CD4-positive, alpha-beta T cell treated with Interleukin-15 for 4 hours (primary cell): ENCODE results near the gene DBF4B.

Experiments used
- DNase-seq: peaks from one replicate; pipeline ENCODE4 v3.0.0-alpha.2; 2020; ENCODE audit warnings: low spot score

The DBF4B gene

GRCh38 chr17:44760474-44761308 is 52.2 kb downstream of the DBF4B start:
- DNase-seq = no peak

- no peak for DNase-seq
Measured at GRCh38 chr17:44761932-44762810, 53.7 kb downstream of the DBF4B start.

DNA sequence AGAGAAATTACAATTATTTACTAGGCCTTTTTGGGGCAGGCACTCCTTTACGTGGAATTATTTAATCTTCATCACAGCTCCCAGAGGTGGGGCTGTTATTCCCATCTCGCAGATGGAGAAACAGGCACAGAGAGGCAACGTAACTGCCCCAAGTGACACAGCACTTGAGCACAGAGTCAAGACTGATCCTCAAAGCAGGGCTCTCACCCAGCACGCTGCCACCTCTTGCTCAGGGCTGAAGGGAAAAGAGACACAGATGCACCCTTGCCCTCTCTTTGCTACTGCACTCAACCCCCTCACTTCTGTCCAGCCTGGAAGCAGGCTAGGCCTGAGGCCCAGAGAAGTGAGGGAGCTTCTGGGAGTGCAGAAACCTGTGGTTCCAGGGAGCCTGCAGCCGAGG is 54.7 kb downstream of the DBF4B start:
- no peak for DNase-seq

DNA sequence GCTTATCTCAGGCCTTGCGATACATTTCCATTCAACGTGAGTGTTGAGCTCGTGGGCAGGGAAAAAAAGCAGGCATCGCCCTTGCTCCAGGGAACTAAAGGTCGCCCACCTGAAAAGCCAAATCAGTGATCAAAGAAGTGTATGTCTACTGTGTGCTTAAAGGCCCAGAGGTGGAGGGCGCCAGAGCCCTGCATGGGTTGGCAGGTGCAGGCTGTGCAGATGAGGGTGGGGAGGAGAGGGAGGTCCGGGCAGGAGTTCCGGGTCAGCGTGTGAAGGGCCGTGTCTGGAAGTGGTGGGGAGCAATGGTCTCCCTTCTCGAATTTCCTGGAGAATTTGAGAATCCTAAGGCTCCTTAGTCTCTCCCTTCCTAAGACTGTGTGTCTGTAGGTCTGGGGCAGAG is 57.5 kb downstream of the DBF4B start:
- DNase-seq = no peak

DNA sequence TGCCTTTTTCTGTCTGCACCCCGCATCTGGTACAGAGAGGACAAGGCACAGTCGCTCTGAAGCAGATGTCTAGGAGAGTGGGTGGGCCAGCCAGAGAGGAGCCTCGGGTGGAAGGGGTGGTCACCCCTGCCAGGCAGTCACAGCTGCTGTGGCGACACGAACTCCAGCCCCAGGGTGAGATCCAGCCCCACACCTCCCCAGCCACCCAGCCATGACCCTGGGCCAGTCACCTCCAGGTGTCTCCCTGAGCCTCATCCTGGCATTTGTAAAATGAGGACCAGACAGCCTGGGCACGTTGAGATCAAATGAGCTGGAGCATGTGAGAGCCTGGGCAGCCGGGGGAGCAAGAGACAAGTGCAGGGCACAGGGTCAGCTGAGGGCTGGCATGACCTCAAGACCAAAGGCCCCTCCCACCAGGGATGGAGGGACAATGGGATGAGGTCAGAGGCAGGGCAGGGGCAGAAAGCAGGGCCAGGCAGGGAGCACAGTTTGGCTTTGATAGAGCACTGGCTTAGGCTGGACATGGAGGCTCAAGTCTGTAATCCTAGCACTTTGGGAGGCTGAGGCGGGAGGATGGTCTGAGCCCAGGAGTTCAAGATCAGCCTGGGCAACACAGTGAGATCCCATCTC is 58.1 kb downstream of the DBF4B start:
- no peak for DNase-seq

DNA sequence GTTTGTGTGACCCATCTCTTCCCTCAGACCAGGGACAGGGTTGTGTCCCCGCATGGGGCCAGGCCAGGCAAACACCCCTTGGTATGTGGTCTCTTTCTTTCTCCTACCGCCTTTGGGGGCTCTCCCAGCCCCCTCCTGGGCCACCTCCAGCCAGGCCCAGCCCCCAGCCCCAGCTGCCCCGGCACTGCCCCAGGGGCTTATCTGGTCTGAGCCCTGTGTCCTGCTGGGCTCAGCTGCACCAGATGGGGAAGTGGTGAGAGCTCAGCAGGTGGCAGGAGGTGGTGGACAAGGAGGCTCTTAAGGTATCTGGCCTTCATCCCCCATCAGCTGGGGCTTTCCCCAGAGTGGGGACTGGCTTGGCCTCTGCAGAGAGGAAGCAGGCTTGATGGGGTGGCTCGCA is 59.0 kb downstream of the DBF4B start:
- no peak for DNase-seq

DNA sequence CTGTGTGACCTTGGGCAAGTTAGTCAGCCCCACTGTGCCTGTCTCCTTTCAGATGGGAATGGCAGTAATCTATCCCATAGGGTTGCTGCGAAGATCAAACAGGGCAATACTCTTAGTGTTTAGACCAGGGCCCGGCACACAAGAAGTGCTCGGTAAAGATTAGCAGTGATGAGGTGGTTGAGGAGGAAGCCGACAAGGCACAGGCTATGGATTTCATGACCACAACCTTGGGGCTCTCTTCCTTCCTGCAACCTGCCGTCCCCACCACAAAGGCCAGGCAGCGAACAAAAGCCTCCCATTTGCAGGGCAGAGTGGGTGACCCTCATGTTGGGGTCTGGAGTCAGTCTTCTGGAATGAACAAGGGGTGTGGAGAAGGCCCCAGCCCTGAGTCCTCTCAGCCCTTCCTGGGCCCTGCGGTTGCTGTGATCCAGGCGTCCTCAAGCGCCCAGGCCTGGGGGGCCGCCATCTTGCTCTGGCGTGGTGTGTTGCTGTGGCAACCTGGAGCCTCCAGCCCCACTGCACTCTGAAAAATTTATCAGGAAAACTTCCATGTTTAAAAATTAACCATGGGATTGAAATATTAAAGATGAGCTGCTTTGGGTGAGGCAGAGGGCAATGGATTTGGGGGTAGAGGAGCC is 60.2 kb downstream of the DBF4B start:
- no peak for DNase-seq

- DNase-seq = no peak
Measured at GRCh38 chr17:44769230-44769629, 60.8 kb downstream of the DBF4B start.

GRCh38 chr17:44769647-44770084 is 61.2 kb downstream of the DBF4B start:
- DNase-seq = no peak

- DNase-seq = no peak
Measured at GRCh38 chr17:44770166-44770925, 61.9 kb downstream of the DBF4B start.

- no peak for DNase-seq
Measured at GRCh38 chr17:44772308-44773045, 64.0 kb downstream of the DBF4B start.

DNA sequence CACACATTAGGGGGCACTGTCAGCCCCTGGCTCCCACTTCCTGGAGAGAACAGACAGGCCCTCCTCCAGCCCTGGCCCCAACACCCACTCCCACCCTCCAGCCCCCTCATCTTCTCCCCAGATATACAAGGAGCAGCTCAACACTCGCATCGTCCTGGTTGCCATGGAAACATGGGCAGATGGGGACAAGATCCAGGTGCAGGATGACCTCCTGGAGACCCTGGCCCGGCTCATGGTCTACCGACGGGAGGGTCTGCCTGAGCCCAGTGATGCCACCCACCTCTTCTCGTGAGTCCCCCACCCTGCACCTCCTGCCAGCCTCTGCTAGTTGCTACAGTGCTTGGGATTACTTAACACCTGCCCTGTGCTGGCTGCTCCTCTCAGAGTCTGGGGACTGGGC is 64.7 kb downstream of the DBF4B start:
- DNase-seq = no peak

- DNase-seq = peak; percentile 83
Measured at GRCh38 chr17:44774271-44775135, 66.0 kb downstream of the DBF4B start.

DNA sequence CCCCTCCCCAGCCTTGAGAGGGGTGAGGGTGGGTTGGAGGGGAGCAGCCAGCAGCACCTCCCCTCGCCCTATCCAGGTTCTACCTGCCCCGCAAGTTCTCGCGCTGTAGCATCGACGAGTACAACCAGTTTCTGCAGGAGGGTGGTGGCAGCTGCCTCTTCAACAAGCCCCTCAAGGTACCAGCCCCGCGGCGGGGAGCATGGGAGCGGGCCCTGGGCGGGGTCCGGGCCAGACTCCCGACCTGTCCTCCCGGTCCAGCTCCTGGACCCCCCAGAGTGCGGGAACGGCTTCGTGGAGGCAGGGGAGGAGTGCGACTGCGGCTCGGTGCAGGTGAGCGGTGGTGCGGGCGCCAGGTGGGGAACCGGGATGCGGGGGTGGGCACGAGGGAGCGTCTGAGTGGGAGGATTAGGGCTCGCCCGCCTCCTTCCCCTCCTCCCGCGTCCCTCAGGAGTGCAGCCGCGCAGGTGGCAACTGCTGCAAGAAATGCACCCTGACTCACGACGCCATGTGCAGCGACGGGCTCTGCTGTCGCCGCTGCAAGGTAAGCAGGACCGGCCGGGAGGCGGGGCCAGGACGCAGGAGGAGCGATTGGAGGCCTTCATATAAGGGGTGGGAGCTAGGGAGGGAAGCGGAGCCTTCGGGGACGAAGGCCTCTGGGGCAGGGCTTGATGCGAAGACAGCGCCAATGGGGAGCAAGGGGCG is 66.8 kb downstream of the DBF4B start:
- peak; percentile 98 for DNase-seq

GRCh38 chr17:44775838-44776621 is 67.6 kb downstream of the DBF4B start:
- no peak for DNase-seq

- no peak for DNase-seq
Measured at GRCh38 chr17:44776628-44777393, 68.3 kb downstream of the DBF4B start.
